ENCODE measurements around the gene ATP13A1. TPM values are rescaled to one million over a fixed set of nuclear protein-coding genes. Genes with fewer than 3 reads are reported as not detected.

ATP13A1 gene
- total RNA-seq, 1 donor from 2014 or later = 114 TPM

DNA sequence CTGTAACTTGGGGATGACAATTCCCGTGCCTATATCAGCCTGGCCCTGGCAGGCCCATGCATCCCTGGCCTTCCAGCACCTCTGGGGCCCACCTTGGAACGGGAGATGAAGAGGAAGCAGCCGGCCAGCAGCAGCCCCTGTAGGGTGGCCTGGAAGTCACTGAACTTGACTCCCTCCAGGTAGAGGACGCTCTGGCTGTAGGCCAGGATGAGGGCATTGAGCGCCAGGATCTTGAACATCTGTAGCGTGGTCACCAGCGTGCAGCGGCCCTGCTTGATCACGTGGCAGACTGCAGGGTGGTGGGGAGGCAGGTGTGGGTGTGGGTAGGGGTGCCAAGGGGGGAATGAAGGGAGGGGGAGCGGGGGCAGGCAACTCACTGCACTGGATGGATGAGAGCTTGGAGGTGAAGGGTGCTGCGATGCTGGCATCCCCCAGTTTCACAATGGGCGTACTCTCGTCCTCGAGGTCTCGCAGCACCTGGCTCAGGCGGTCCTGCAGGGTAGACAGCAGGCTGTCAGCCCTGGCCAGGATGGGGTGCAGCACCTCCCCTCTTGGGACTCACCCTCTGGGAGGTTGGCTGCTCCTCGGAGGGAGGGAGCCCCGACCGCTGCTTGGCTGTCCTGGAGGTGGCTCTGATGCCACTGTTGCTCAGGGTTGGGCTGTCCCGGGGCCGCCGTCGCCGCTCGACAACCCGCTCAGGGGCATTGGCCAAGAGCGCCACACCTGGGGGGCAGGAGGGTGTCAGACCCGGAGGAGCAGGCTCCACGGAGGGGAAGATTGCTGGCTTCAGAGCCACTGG is 16.2 kb downstream of the ATP13A1 start:
- no peak for DNase-seq (ENCODE audit: extremely low spot score in 2 of 2)
- Histone ChIP-seq H3K4me3 (no peak overlapping the region), H3K36me3 (peaks cover 0 to 63% of the 10 kb centered on the region in 2 donors), H3K27me3 (no peaks in the 10 kb centered on the region), H3K27ac (no peak overlapping the region), H3K4me1 (peaks cover 9% of the 10 kb centered on the region), H3K9me3 (no peaks in the 10 kb centered on the region)
- intact Hi-C loops (cut with DNase I) = no loop called here
- TF ChIP-seq POLR2AphosphoS5 (IDR thresholded peaks at IDR 0.05; ENCODE audit: insufficient read depth in 1 of 2, low read depth in 1 of 2) = no peak
- TF ChIP-seq, protein P1, sequence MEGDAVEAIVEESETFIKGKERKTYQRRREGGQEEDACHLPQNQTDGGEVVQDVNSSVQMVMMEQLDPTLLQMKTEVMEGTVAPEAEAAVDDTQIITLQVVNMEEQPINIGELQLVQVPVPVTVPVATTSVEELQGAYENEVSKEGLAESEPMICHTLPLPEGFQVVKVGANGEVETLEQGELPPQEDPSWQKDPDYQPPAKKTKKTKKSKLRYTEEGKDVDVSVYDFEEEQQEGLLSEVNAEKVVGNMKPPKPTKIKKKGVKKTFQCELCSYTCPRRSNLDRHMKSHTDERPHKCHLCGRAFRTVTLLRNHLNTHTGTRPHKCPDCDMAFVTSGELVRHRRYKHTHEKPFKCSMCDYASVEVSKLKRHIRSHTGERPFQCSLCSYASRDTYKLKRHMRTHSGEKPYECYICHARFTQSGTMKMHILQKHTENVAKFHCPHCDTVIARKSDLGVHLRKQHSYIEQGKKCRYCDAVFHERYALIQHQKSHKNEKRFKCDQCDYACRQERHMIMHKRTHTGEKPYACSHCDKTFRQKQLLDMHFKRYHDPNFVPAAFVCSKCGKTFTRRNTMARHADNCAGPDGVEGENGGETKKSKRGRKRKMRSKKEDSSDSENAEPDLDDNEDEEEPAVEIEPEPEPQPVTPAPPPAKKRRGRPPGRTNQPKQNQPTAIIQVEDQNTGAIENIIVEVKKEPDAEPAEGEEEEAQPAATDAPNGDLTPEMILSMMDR (IDR thresholded peaks at IDR 0.05) = no peak
- TF ChIP-seq POLR2A (IDR thresholded peaks at IDR 0.05) = no peak

DNA sequence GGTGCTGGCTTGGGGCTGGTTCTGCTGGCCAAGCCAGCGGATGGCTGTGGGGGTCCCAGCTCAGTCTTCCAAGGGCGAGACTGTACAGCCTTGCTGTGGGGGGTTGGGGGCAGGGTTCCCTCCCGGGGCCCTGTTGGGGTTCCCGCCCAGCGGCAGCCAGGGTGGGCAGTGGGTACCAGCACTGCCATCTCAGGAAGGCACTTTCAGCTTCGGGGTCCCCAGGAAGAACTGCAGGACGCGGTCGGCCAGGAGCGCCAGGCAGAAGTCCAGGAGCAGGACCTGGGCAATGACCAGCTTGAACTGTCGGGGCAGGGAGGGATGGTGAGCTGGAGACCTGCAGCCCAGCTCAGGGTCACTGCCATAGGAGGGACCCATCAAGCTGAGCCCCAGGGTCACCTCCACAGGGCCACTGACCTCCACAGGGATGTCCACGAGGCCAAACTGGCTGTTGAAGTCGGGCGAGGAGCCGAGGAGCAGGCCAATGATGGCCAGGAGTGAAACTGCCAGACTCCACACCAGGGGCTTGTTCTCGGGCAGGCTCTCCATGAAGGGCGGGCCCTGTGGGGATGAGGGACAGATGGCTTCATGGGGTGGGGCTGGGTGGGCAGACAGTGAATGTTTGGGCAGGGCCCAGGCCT is 18.1 kb downstream of the ATP13A1 start:
- Histone ChIP-seq H3K4me3 (no peak overlapping the region), H3K9me3 (no peaks in the 10 kb centered on the region), H3K27me3 (no peaks in the 10 kb centered on the region), H3K27ac (no peak overlapping the region), H3K36me3 (peaks cover 0 to 49% of the 10 kb centered on the region in 2 donors), H3K4me1 (peaks cover 9% of the 10 kb centered on the region)
- TF ChIP-seq POLR2AphosphoS5 (IDR thresholded peaks at IDR 0.05; ENCODE audit: insufficient read depth in 1 of 2, low read depth in 1 of 2) (no peak), POLR2A (IDR thresholded peaks at IDR 0.05) (no peak)
- TF ChIP-seq, protein P1 (IDR thresholded peaks at IDR 0.05) = no peak
- no peak for DNase-seq (ENCODE audit: extremely low spot score in 2 of 2)
- intact Hi-C loops (cut with DNase I) = no loop called here

DNA sequence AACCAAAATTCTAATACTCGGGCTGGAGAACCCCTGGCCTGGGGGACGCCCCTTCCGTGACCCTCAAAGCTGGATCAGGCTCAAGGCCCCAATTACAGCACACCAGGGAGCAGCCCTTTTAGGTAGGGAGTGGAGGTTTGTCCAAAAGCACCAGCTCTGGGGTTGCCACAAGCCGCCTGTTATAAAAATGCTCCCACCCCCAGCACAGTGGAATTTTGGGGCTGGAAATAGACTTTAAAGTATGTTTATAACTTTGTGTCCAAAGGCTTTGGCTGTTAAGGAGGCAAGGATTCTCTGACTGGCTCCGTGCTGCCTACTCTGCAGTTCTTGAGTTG is 19.5 kb downstream of the ATP13A1 start:
- Histone ChIP-seq H3K27ac (peak overlapping the region; percentile 75), H3K27me3 (no peaks in the 10 kb centered on the region), H3K4me3 (peak overlapping the region; percentile 76 to 80), H3K9me3 (no peaks in the 10 kb centered on the region), H3K4me1 (peaks cover 9% of the 10 kb centered on the region), H3K36me3 (peaks cover 0 to 37% of the 10 kb centered on the region in 2 donors)
- TF ChIP-seq POLR2A (IDR thresholded peaks at IDR 0.05) (no peak), POLR2AphosphoS5 (IDR thresholded peaks at IDR 0.05; ENCODE audit: insufficient read depth in 1 of 2, low read depth in 1 of 2) (no peak)
- TF ChIP-seq, protein P1 (IDR thresholded peaks at IDR 0.05) = peak in 1 of 3 experiments; percentile 21
- no peak for DNase-seq (ENCODE audit: extremely low spot score in 2 of 2)
- intact Hi-C loops (cut with DNase I) = loop anchor here (5.0 kb wide), 1 partner anchor 112 kb away; no protein-coding TSS in a partner anchor

DNA sequence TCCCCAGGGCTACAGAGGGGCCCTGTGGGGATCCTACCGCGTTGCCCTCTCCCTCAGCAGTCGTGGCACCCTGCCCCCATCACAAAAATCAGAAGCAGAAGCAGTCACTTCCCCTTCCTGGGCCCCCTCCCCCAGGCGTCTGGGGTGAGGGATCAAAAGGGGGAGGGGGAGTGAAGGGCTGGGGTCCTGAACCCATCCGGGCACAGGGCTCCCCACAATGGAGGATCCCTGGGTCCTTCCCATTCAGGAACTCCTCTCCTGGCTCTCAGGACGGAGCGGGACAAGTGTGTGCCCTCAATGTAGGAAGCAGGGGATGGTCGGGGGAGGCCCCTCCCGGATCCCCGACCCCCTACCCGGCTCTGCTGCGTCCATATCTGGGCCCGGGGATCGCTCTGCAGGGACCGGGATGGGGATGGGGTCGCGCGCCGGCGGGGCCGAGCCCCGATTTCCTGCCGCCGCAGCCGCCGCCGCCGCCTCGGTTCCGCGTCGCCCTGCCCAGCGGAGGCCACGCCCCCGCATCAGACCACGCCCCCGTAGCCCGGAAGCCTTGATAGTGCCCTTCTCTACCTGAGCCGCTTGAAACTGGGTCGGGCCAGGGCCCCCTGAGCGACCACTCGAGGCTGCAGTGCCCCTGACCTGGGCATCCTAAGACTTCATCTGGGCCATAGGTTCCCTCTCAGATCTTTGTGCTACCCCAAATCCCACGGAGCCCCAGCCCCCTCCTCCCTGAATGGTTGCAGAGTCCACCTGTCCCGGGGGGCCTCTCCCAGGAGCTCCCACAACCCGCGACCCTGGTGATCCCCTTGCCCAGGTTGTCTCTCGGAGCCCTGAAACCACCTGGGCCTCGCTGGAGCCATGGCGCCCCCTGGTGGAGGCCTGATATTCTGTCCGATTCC is 20.1 kb downstream of the ATP13A1 start, which contains the start of gene GMIP:
Gene GMIP (minus strand): TSS at position 500 of the 896 bp plus-strand sequence. CDS start 128 bp downstream, at position 372.
- TF ChIP-seq, protein P1 (IDR thresholded peaks at IDR 0.05) = peak; percentile 35 to 87 (median 82)
- TF ChIP-seq POLR2AphosphoS5 (IDR thresholded peaks at IDR 0.05; ENCODE audit: insufficient read depth in 1 of 2, low read depth in 1 of 2) (peak in 1 of 2 donors; percentile 33), POLR2A (IDR thresholded peaks at IDR 0.05) (peak in 1 of 2 donors; percentile 20)
- Histone ChIP-seq H3K9me3 (no peaks in the 10 kb centered on the region), H3K4me1 (peaks cover 9% of the 10 kb centered on the region), H3K4me3 (peak within 1 kb of the TSS; percentile 76 to 80), H3K27me3 (no peaks in the 10 kb centered on the region), H3K27ac (peak within 1 kb of the TSS; percentile 75), H3K36me3 (peaks cover 0 to 35% of the 10 kb centered on the region in 2 donors)
- intact Hi-C loops (cut with DNase I) = loop anchor here (5.0 kb wide), 1 partner anchor 111 kb away; no protein-coding TSS in a partner anchor
- DNase-seq (ENCODE audit: extremely low spot score in 2 of 2) = no peak

All from vagina (tissue), 2 donors.